Liver (tissue), 9 donors: ENCODE results near the gene SEPTIN7. TPM values are rescaled to one million over a fixed set of nuclear protein-coding genes. Genes with fewer than 3 reads are reported as not detected.

ENCODE experiments used
- DNase-seq: peaks from one replicate; pipeline ENCODE4 v3.0.0-alpha.2; 2017; ENCODE audit warnings: low spot score
- H3K27ac ChIP-seq, 2 donors: one replicate each; pipeline ENCODE4 v1.7.0; 2013; ENCODE audit warnings: inconsistent platforms in 2 of 2, low read length in 2 of 2, control low read depth in 1 of 2, low read depth in 1 of 2, mild to moderate bottlenecking in 1 of 2
- H3K27me3 ChIP-seq, 4 donors: one replicate each; pipeline versions ENCODE4 v1.6.1 to v1.7.0; 2013; ENCODE audit warnings: low read length in 3 of 4, inconsistent platforms in 1 of 4, mild to moderate bottlenecking in 1 of 4, moderate library complexity in 1 of 4; ENCODE audit not compliant: control insufficient read depth in 4 of 4, insufficient read depth in 4 of 4
- H3K36me3 ChIP-seq, 4 donors: one replicate each; pipeline versions ENCODE4 v1.6.1 to v1.7.0; 2013; ENCODE audit warnings: low read length in 3 of 4, mild to moderate bottlenecking in 3 of 4, low read depth in 1 of 4, moderate library complexity in 1 of 4; ENCODE audit not compliant: control insufficient read depth in 4 of 4, insufficient read depth in 3 of 4
- H3K4me1 ChIP-seq, 4 donors: one replicate each; pipeline versions ENCODE4 v1.6.1 to v1.7.0; 2013; ENCODE audit warnings: low read length in 3 of 4, mild to moderate bottlenecking in 3 of 4, moderate library complexity in 1 of 4; ENCODE audit not compliant: control insufficient read depth in 4 of 4, insufficient read depth in 4 of 4
- H3K4me3 ChIP-seq, 3 donors: one replicate each; pipeline versions ENCODE4 v1.6.1 to v1.7.0; 2013; ENCODE audit warnings: low read length in 3 of 3, control low read depth in 1 of 3, low read depth in 1 of 3, mild to moderate bottlenecking in 1 of 3
- H3K9ac ChIP-seq, 2 donors: one replicate each; pipeline ENCODE4 v1.7.0; 2013; ENCODE audit warnings: low read length in 2 of 2, mild to moderate bottlenecking in 2 of 2, moderate library complexity in 2 of 2, control low read depth in 1 of 2, low read depth in 1 of 2
- H3K9me3 ChIP-seq, 4 donors: one replicate each; pipeline versions ENCODE4 v1.6.1 to v1.7.0; 2013; ENCODE audit warnings: low read length in 3 of 4; ENCODE audit not compliant: control insufficient read depth in 4 of 4
- ATF3 ChIP-seq: IDR thresholded peaks from 2 replicates; pipeline ENCODE4 v1.6.1; 2016; ENCODE audit warnings: antibody characterized with exemption
- CTCF ChIP-seq: fragments of 150-350 bp; IDR thresholded peaks from 2 replicates; pipeline ENCODE4 v1.5.1; 2017; ENCODE audit warnings: improper control_type of control experiment, low read depth, low read length; ENCODE audit not compliant: missing input control
- EGR1 ChIP-seq, 2 donors: IDR thresholded peaks; 2 replicates each; pipeline ENCODE4 v1.6.1; 2016 to 2018; ENCODE audit warnings: antibody characterized with exemption in 2 of 2, low read depth in 2 of 2
- HNF4G ChIP-seq: IDR thresholded peaks from 2 replicates; pipeline ENCODE4 v1.6.1; 2016; ENCODE audit warnings: antibody characterized with exemption
- NR2F2 ChIP-seq: IDR thresholded peaks from 2 replicates; pipeline ENCODE4 v1.6.1; 2016; ENCODE audit warnings: antibody characterized with exemption
- RAD21 ChIP-seq, 2 donors: IDR thresholded peaks; 2 replicates each; pipeline ENCODE4 v1.6.1; 2016; ENCODE audit warnings: antibody characterized with exemption in 2 of 2, mild to moderate bottlenecking in 2 of 2
- REST ChIP-seq: IDR thresholded peaks from 2 replicates; pipeline ENCODE4 v1.6.1; 2016; ENCODE audit warnings: antibody characterized with exemption, mild to moderate bottlenecking
- RXRA ChIP-seq, 2 donors: IDR thresholded peaks; 2 replicates each; pipeline ENCODE4 v1.6.1; 2017 to 2018; ENCODE audit warnings: antibody characterized with exemption in 2 of 2, mild to moderate bottlenecking in 1 of 2
- SP1 ChIP-seq: IDR thresholded peaks from 2 replicates; pipeline ENCODE4 v1.6.1; 2018; ENCODE audit warnings: antibody characterized with exemption, mild to moderate bottlenecking
- TAF1 ChIP-seq: conservative IDR thresholded peaks from 2 replicates; pipeline ENCODE4 v1.6.1; 2016; ENCODE audit warnings: antibody characterized with exemption, mild to moderate bottlenecking
- YY1 ChIP-seq: IDR thresholded peaks from 2 replicates; pipeline ENCODE4 v1.6.1; 2016; ENCODE audit warnings: antibody characterized with exemption, mild to moderate bottlenecking
- ZBTB33 ChIP-seq: IDR thresholded peaks from 2 replicates; pipeline ENCODE4 v1.6.1; 2016; ENCODE audit warnings: antibody characterized with exemption
- WGBS: extraction: QIAGEN DNeasy Blood & Tissue Kit; methylation state at CpG from one replicate; pipeline ENCODE4 v1.1.7; 2013; 5-methylcytosine and 5-hydroxymethylcytosine counted together
- polyA plus RNA-seq, 2 donors: library from polyadenylated mRNA; stranded (reverse) in 1 of 2; unstranded in 1 of 2; fragments of 200-250 nt in 1 of 2; fragments of >200 nt in 1 of 2; fragmentation: Nextera tagmentation in 1 of 2; extraction: Ambion mirVana in 1 of 2; gene quantifications; one replicate each; pipeline versions ENCODE4 v1.2.1 to v1.2.3, GENCODE V29; 2013 to 2015
- total RNA-seq, 2 donors: library from RNA; depleted of rRNA; stranded (reverse); fragments of >200 nt; gene quantifications; one replicate each; pipeline ENCODE4 v1.2.3, GENCODE V29; 2014
- donor health status: healthy.
- donor health status: healthy.
- donor health status: healthy.
- donor health status: healthy.
- donor health status: healthy.

SEPTIN7 gene
- total and polyA plus RNA-seq, 4 donors = 48.3 to 86.1 (median 55.8) TPM

GRCh38 chr7:35768346-35768745 lies 32.5 kb upstream of the SEPTIN7 start:
- WGBS = 94% methylated on average over 20 of the region's 20 CpGs

More at GRCh38 chr7:35768346-35768745, 32.5 kb upstream of the SEPTIN7 start:
- H3K9me3 ChIP-seq = no peaks in the 10 kb centered on the region
- no peaks in the 10 kb centered on the region for H3K36me3 ChIP-seq
- no peak overlapping the region for H3K4me3 ChIP-seq
- TF ChIP-seq EGR1 (IDR thresholded peaks at IDR 0.05; ENCODE audit: low read depth in 2 of 2) = no peak
- no peak for TF ChIP-seq NR2F2
- TF ChIP-seq ZBTB33 = no peak
- TF ChIP-seq HNF4G = no peak
- no peak for TF ChIP-seq RXRA (IDR thresholded peaks at IDR 0.05)
- TF ChIP-seq YY1 = no peak
- TF ChIP-seq TAF1 = no peak
- TF ChIP-seq CTCF = no peak
- TF ChIP-seq REST = no peak
- TF ChIP-seq RAD21 (IDR thresholded peaks at IDR 0.05) = no peak
- TF ChIP-seq ATF3 = no peak
- TF ChIP-seq SP1 = no peak
- no peak overlapping the region for H3K27ac ChIP-seq
- no peaks in the 10 kb centered on the region for H3K4me1 ChIP-seq
- DNase-seq = no peak
- no peaks in the 10 kb centered on the region for H3K27me3 ChIP-seq
- no peak overlapping the region for H3K9ac ChIP-seq
